ENCODE measurements around the gene OR51B4.
"Not testable (repeated sequence)": the region's sequence is repeated elsewhere in the genome, so short reads cannot be mapped to it uniquely, and the experiment has no call there.

Gene OR51B4

GRCh38 chr11:5272395-5273017 is 29.2 kb downstream of the OR51B4 start:
- no peak for DNase-seq (ENCODE audit: low spot score)

DNA sequence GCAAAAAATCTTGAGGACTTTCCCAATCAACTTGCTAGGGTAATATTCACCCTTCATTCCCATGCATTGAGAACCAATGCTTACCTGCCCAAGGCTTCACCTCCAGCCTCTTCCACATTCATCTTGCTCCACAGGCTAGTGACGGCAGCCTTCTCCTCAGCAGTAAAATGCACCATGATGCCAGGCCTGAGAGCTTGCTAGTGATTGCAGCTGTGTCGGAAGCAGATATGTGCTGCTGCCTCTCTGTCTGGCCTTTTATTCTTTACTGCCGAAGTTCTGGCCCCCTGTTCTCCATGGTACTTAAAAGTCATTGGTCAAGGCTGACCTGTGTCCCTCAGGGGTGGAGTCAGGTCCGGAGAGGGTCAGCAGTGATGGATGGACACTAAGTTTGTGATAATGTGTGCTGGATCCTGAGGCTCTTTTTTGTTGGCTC is 32.0 kb downstream of the OR51B4 start, which contains the start of gene HBE1:
HBE1 (minus strand) TSS at position 231 of the 433 bp plus-strand sequence; CDS start at position 176, 55 bp downstream.
- DNase-seq (ENCODE audit: low spot score), result no peak

DNA sequence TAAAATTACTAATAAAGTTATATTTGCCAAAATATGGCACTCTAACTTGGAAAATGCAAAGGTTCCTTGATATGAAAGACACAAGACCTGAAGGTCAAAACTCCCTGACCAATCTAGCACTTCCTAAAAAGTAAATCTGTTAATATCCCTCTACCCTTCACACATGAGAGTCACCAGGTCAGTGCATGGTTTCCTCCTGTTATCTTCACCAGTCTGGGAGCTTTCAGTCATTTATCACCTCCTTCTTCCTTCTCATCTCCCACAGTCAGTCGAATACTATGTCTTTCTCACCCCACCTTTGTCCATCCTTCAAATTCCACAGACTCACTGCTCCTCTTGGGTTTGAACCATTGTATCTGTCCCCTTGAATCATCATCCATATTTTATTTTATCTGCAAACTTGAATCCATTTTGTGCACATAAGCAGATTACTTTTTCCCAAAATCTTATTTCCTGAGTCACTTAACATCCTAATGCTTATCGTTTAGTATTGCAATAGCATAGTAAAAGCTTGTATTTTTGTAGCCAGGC is 34.6 kb downstream of the OR51B4 start:
- no peak for DNase-seq (ENCODE audit: low spot score)

DNA sequence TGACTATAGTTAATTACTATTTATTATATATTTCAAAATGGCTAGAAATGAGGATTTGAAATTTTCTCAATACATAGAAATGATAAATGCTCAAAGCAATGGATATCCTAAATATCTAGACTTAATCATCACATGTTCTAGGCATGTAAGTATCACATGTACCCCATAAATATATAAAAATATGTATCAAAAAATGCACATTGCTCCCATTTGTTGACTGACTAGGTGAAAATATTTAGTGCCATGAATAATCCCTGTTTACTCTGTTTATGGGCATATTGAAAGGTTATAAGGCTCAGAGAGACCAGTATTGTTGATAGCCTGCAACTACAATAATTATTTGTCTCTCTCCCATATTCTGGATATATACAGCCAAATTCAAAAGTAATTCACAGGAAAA is 35.1 kb downstream of the OR51B4 start:
- no peak for DNase-seq (ENCODE audit: low spot score)

- no peak for DNase-seq (ENCODE audit: low spot score)
Observed at GRCh38 chr11:5265832-5266231, 35.9 kb downstream of the OR51B4 start.

- DNase-seq (ENCODE audit: low spot score), result no peak
Observed at GRCh38 chr11:5258543-5259262, 43.0 kb downstream of the OR51B4 start.

- DNase-seq (ENCODE audit: low spot score), result no peak
Observed at GRCh38 chr11:5257296-5257695, 44.5 kb downstream of the OR51B4 start.

DNA sequence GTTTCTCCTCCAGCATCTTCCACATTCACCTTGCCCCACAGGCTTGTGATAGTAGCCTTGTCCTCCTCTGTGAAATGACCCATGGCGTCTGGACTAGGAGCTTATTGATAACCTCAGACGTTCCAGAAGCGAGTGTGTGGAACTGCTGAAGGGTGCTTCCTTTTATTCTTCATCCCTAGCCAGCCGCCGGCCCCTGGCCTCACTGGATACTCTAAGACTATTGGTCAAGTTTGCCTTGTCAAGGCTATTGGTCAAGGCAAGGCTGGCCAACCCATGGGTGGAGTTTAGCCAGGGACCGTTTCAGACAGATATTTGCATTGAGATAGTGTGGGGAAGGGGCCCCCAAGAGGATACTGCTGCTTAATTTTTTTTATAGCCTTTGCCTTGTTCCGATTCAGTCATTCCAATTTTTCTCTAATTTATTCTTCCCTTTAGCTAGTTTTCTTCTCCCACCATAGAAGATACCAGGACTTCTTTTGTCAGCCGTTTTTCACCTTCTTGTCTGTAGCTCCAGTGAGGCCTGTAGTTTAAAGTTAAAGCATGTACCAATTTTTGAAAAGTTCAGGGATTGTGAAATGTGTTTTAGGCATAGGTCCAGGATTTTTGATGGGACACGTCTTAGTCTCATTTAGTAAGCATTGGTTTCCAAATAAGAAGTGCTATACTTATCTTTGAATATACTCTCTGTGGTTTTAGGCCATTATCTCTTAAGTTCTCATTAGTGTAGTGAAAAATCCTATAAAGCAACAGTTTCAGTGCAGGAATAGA is 46.9 kb downstream of the OR51B4 start, which contains the start of gene HBG2:
HBG2 (minus strand) TSS at position 136 of the 768 bp plus-strand sequence; CDS start at position 83, 53 bp downstream.
- not testable (repeated sequence) for DNase-seq (ENCODE audit: low spot score)

GRCh38 chr11:5254023-5254422 is 47.7 kb downstream of the OR51B4 start:
- DNase-seq (ENCODE audit: low spot score), result not testable (repeated sequence)

DNA sequence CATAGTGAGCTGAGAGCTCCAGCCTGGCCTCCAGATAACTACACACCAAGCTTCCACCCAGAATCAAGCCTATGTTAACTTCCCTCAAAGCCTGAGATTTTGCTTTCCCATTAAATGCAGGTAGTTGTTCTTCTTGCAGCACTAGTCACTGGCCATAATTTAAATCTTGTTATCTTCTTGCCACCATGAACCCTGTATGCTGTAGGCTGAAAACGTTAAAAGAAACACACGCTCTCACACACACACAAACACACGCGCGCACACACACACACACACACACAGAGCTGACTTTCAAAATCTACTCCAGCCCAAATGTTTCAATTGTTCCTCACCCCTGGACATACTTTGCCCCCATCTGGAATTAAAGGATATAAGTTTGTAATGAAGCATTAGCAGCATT is 48.3 kb downstream of the OR51B4 start:
- not testable (repeated sequence) for DNase-seq (ENCODE audit: low spot score)

DNA sequence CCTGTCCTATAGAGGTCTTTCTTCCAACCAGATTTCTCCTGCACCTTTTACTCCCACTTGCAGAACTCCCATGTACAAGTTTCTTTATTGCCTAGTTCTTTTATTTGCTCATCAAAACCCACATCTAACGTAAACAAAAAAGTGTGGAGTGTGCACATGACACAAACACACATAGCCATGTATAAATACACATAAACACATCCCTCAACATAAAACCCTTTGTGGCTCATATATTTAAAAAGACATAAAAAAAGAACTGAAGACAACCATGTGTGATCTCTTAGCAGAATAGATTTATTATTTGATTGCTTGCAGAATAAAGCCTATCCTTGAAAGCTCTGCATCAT is 48.9 kb downstream of the OR51B4 start:
- no peak for DNase-seq (ENCODE audit: low spot score)

- no peak for DNase-seq (ENCODE audit: low spot score)
Observed at GRCh38 chr11:5252192-5252918, 49.4 kb downstream of the OR51B4 start.

GRCh38 chr11:5251746-5252145 is 50.0 kb downstream of the OR51B4 start:
- no peak for DNase-seq (ENCODE audit: low spot score)
